ENCODE results near the gene TEKT2. TPM values are rescaled to one million over a fixed set of nuclear protein-coding genes. Genes with fewer than 3 reads are reported as not detected.

The TEKT2 gene
- total RNA-seq, 3 donors from 2014 or later: 0.98 to 1.2 TPM; not detected in 1

- Histone ChIP-seq H3K27me3 (no peaks in the 10 kb centered on the region), H3K36me3 (no peaks in the 10 kb centered on the region), H3K27ac (no peak overlapping the region), H3K4me3 (no peak overlapping the region), H3K9me3 (no peaks in the 10 kb centered on the region), H3K4me1 (no peaks in the 10 kb centered on the region)
- DNase-seq (ENCODE audit: low spot score in 2 of 2): no peak
- intact Hi-C loops (cut with DNase I; ENCODE audit: low total_unique reads): no loop called here
- no peak for TF ChIP-seq CTCF (IDR thresholded peaks at IDR 0.05)
- TF ChIP-seq POLR2A (IDR thresholded peaks at IDR 0.05): no peak
- TF ChIP-seq POLR2AphosphoS5 (IDR thresholded peaks at IDR 0.05): no peak
Observed at GRCh38 chr1:36051821-36052220, 32.1 kb upstream of the TEKT2 start.

GRCh38 chr1:36053978-36054377 is 29.9 kb upstream of the TEKT2 start:
- no peaks in the 10 kb centered on the region for H3K27me3 ChIP-seq
- no peaks in the 10 kb centered on the region for H3K36me3 ChIP-seq
- no peak for TF ChIP-seq POLR2A (IDR thresholded peaks at IDR 0.05)
- no peak for TF ChIP-seq CTCF (IDR thresholded peaks at IDR 0.05)
- intact Hi-C loops (cut with DNase I; ENCODE audit: low total_unique reads): no loop called here
- no peak overlapping the region for H3K4me3 ChIP-seq
- no peaks in the 10 kb centered on the region for H3K4me1 ChIP-seq
- H3K9me3 ChIP-seq: no peaks in the 10 kb centered on the region
- no peak for DNase-seq (ENCODE audit: low spot score in 2 of 2)
- H3K27ac ChIP-seq: no peak overlapping the region

- no peak for DNase-seq (ENCODE audit: low spot score in 2 of 2)
- H3K4me1 ChIP-seq: no peaks in the 10 kb centered on the region
- H3K9me3 ChIP-seq: no peaks in the 10 kb centered on the region
- intact Hi-C loops (cut with DNase I; ENCODE audit: low total_unique reads): no loop called here
- no peaks in the 10 kb centered on the region for H3K36me3 ChIP-seq
- H3K4me3 ChIP-seq: no peak overlapping the region
- H3K27me3 ChIP-seq: no peaks in the 10 kb centered on the region
- no peak for TF ChIP-seq CTCF (IDR thresholded peaks at IDR 0.05)
- TF ChIP-seq POLR2A (IDR thresholded peaks at IDR 0.05): no peak
- TF ChIP-seq POLR2AphosphoS5 (IDR thresholded peaks at IDR 0.05): no peak
- H3K27ac ChIP-seq: no peak overlapping the region
Observed at GRCh38 chr1:36055706-36056105, 28.2 kb upstream of the TEKT2 start.

GRCh38 chr1:36062315-36062714 is 21.6 kb upstream of the TEKT2 start:
- no peaks in the 10 kb centered on the region for H3K36me3 ChIP-seq
- H3K4me3 ChIP-seq: no peak overlapping the region
- intact Hi-C loops (cut with DNase I; ENCODE audit: low total_unique reads): no loop called here
- H3K27ac ChIP-seq: no peak overlapping the region
- H3K9me3 ChIP-seq: no peaks in the 10 kb centered on the region
- no peaks in the 10 kb centered on the region for H3K27me3 ChIP-seq
- no peak for DNase-seq (ENCODE audit: low spot score in 2 of 2)
- no peaks in the 10 kb centered on the region for H3K4me1 ChIP-seq
- no peak for TF ChIP-seq CTCF (IDR thresholded peaks at IDR 0.05)
- TF ChIP-seq POLR2AphosphoS5 (IDR thresholded peaks at IDR 0.05): no peak
- no peak for TF ChIP-seq POLR2A (IDR thresholded peaks at IDR 0.05)

- no peak overlapping the region for H3K27ac ChIP-seq
- no peaks in the 10 kb centered on the region for H3K27me3 ChIP-seq
- H3K4me3 ChIP-seq: no peak overlapping the region
- no peak for DNase-seq (ENCODE audit: low spot score in 2 of 2)
- H3K36me3 ChIP-seq: no peaks in the 10 kb centered on the region
- intact Hi-C loops (cut with DNase I; ENCODE audit: low total_unique reads): no loop called here
- no peaks in the 10 kb centered on the region for H3K9me3 ChIP-seq
- H3K4me1 ChIP-seq: no peaks in the 10 kb centered on the region
- TF ChIP-seq CTCF (IDR thresholded peaks at IDR 0.05) (no peak), POLR2AphosphoS5 (IDR thresholded peaks at IDR 0.05) (no peak), POLR2A (IDR thresholded peaks at IDR 0.05) (no peak)
Observed at GRCh38 chr1:36067871-36068270, 16.0 kb upstream of the TEKT2 start.

Measured in breast epithelium (tissue), 4 donors.